Hematopoietic multipotent progenitor cell treated with erythropoietin and hydrocortisone succinate and interleukin-3 and kit ligand, for 15 days (in vitro differentiated cells): ENCODE results near the gene SLC39A3.
A peak's percentile ranks its signal among the peaks of the same experiment; 100 is the strongest.

Experiments used
- DNase-seq: peaks from one replicate; pipeline ENCODE4 v3.0.0-alpha.2; 2015; ENCODE audit warnings: low spot score

SLC39A3 gene

GRCh38 chr19:2702170-2703076, 37.4 kb downstream of the SLC39A3 start, which contains the start of gene GNG7:
Gene GNG7 (minus strand): TSS chr19:2702694. CDS start chr19:2520688, 182,006 bp downstream.
- peak; percentile 80 for DNase-seq

DNA sequence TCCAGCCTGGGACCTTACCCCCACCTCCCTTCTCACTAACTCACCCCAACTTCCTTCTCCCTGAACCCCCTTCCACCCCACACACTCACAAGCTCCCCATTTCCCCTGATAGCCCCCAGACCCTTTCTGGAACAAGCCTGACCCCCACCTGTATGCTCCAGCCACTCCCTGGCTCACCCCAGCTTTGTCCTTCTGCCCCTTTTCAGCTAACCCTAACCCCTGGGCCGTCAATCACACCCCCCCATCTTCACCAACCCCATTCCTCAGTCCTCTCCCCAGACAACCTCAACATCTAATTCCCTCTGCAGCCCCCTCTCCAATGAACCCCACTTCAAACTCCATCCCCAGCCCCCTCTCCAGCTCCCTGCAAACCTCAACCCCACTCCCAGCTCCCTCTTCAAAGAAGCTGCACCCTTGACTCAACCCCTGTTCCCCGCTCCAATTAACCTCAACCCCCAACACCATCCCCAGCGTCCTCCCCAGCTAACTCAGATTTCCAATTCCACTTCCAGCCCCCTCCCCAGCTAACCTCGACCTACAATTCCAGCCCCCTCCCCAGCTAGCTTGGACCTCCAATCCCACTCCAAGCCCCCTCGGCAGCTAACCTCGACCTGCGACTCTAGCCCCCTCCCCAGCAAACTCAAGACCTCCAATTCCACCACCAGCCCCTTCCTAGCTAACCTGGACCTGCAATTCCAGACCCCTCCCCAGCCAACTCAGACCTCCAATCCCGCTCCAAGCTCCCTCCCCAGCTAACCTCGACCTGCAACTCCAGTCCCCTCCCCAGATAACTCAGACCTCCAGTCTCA, 38.3 kb downstream of the SLC39A3 start:
- no peak for DNase-seq

GRCh38 chr19:2700660-2701360, 39.0 kb downstream of the SLC39A3 start:
- no peak for DNase-seq

GRCh38 chr19:2699413-2700140, 40.2 kb downstream of the SLC39A3 start:
- DNase-seq, result no peak

GRCh38 chr19:2694196-2694595, 45.6 kb downstream of the SLC39A3 start:
- no peak for DNase-seq

DNA sequence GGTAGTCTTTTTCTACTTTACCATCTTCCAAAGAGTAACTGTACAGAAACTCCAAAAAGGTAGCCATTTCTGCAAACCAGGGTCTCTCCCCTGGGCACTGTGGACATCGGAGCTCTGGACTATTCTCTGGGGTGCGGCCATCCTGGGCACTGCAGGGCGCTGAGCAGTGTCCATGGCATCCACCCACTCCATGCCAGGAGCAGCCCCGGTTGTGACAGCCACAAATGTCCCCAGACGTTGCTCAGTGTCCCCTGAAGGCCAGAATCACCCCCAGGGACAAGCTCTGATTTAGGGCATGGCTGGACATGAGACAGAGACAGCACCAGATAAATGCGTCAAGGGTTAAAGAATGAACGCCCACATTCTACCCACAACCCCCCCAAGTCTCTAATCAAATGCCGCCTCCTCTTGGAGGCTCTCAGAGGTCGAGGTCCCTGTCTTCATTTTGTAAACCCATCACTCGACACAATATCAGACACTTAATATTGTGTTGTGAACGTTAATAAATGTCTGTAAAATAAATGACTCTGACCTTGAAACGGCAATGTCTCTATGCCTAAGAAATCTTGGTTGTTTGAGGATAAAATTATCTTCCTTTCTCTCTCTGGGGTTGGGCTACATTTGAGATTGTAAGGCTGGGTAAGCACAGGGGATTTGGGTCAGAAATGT, 46.2 kb downstream of the SLC39A3 start:
- DNase-seq, result no peak

- no peak for DNase-seq
Measured at GRCh38 chr19:2691951-2692350, 47.9 kb downstream of the SLC39A3 start.

GRCh38 chr19:2690856-2691255, 49.0 kb downstream of the SLC39A3 start:
- DNase-seq, result no peak

GRCh38 chr19:2686360-2686759, 53.5 kb downstream of the SLC39A3 start:
- no peak for DNase-seq

DNA sequence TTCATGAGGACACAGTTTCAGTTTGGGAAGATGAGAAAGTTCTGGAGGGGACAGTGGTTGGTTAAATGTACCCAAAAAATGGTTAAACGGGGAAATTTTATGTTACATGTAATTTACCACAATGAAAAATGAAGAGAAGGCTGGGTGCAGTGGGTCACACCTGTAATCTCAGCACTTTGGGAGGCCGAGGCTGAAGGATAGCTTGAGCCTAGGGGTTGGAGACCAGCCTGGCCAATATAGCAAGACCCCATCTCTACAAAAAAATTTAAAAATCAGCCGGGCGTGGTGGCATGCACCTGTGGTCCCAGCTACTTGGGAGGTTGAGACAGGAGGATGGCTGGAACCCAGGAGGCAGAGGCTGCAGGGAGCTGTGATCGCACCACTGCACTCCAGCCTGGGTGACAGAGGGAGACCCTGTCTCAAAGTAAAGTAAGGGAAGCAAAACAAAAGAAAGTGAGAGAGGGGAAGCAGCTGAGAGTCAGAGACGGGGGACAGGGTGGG, 54.6 kb downstream of the SLC39A3 start:
- no peak for DNase-seq

DNA sequence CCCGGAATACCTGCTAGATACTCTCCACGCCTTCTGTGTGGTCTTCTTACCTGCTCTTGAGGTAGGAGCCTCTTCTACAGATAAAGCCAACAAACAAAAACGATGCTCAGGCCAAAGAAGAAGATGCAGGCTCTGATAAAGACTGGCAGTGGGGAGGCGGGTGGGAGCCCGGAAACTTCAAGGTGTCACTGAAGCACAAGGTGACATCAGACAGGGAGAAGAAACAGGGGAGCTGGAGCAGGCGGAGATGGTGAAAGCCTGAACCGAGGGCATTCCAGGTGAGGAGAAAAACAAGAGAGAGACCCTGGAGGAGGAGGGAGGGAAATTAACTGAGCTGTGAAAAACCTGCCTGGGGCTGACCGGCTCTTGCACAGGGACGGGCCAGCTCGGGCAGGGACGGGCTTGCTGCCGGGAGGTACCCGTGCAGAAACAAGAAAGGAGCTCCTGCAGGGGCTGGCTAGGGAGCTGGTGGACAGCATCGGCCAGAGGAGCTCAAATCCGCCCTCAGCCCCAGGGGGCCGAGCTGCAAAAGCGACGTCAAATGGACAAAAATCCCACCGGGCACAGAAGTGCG, 56.3 kb downstream of the SLC39A3 start:
- no peak for DNase-seq
